Measurements from ENCODE around the gene GATA6.

- TF ChIP-seq YY1 (IDR thresholded peaks at IDR 0.05; ENCODE audit: low read depth) (no peak), TAF1 (IDR thresholded peaks at IDR 0.05; ENCODE audit: low read depth) (no peak), CEBPB (IDR thresholded peaks at IDR 0.05) (no peak), MAX (IDR thresholded peaks at IDR 0.05) (no peak), NFIC (IDR thresholded peaks at IDR 0.05) (no peak), CREB1 (IDR thresholded peaks at IDR 0.05; ENCODE audit: low read depth) (no peak)
Observed at GRCh38 chr18:22186484-22186971, 17.1 kb downstream of the GATA6 start.
